SKM-1 treated with dmso at 0.1 percent for 144 hours (cell line): ENCODE data around the gene KRT77.
"Not testable (repeated sequence)": the region's sequence is repeated elsewhere in the genome, so short reads cannot be mapped to it uniquely, and the experiment has no call there.

Experiments
- DNase-seq: peaks from one replicate; lab custom pipeline; 2025; ENCODE audit not compliant: unreplicated experiment; lab: John Stamatoyannopoulos, UW

KRT77 gene

DNA sequence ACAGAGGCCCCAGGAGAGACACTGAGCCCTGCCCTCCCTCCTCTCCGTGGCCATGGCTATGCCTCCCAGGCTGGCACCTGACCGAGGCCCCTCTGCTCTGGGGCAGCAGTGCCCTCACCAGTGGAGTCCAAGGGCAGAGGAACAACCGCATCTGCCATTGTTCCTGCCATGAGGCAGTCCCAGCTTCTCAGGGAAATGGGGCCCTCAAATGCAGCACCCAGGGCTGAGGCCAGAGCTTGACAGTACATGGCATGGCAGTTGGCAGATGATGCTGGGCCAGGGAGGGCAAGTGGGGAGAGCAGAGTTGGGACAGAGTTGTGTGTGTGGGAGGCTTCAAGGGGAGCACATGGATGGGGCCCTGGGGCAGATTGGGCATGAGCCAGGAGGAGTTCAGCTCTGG is 21.1 kb upstream of the KRT77 start:
- no peak for DNase-seq

DNA sequence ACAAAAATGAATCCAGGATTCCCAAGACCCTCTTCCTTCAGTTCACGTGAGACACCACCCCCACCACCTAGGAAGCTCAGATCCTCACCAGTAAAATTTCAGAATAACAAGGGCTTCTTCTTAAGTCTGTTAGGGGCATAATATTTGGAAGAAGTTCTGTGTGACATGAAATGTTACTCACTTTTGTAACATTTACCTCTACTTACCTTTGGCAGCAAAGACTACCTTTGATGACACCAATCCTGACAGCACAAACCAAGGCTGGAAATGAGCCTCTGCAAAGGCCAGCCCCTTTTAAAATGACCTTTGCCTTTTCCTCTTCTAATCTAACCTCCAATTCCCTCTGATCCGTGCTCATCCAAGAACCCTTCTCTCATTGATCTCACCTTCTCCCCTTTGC is 19.4 kb upstream of the KRT77 start:
- no peak for DNase-seq

DNA sequence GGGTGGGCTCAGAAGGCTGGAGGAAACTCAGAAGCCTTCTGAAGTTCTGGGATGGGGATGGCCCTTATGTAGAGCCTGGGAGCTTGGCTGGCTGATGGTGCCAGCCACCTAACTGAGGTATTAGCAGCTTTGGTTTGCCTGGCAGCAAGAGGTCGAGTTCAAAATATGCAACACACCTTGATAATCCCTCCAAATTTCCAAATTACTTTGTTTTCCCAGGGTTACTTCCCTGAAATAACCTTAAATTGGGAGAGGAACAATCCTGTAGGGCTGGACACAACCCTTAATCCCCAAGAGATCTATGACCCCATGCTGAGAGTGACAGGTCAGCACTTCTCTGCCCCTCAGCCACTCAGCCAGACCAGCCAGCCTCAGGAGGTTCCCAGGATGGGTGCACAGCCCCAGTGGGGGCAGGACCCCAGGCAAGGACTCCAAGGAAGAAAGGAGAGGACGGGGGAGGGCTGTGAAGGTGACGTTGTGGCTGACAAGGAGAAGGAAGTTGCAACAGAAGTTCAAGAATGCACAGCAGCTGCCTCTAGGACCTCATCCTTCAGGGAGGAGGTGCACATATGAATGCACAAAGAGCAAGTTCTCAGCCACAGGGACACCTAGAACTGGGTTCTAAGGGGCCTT is 18.6 kb upstream of the KRT77 start:
- DNase-seq, result no peak

DNA sequence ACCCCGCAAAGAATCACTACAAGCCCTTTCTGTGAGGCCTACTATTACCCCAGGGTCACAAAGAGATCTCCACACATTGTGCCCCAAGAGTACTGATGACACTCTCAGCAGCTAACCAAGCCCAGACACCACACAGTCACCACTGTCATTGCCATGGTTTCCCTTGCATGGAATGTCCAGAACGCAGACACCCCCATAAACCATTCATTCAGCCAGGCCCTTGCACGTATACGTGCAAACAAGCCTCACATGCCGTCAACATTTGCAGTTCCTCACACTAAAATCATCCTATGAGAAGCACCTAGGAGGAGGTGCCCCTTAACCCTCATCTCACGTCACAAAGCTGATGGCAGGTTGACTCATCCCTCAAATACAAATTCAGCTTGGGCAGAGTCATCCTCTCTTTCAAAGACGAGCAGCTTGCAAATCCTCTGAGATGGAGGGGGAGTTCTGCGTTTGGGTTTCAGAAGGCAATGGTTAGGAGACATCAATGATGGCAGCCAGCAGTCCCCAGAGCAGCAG is 17.1 kb upstream of the KRT77 start:
- no peak for DNase-seq

DNA sequence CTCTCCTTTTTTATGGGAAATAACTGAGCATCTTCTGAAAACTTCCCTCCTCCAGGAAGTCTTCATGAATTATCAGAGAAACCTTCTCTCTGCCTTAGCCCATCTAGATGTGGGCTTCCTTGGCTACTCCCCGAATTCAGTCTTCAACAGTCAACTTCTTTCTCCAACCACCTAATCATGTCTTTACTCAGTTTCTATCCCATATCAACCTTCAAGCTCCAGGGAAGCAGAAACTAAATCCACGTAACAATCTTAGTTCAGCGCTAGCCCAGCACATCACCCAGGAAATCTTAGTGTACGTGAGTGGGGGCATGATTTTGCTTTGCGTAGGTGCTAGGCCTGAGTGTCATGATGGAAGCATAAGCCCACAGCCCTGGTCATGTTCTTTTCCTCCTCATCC is 12.7 kb upstream of the KRT77 start:
- DNase-seq, result no peak

DNA sequence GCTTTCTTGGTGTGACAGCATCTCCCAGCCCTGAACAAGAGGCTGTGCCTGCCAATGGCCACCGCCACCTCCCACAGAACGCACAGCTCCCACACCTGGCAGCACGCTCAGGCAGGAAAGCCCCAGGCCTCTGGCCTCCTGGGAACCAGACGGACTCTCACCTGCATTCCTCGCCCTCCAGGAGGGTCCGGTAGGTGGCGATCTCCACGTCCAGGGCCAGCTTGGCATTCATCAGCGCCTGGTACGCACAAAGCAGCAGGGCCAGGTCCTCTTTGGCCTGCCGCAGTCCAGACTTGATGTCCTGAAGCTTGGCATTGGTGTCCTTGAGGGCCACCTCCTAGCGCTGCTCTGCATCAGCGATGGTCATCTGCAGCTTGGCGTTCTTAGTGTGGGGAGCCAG is 12.1 kb upstream of the KRT77 start:
- DNase-seq, result no peak

DNA sequence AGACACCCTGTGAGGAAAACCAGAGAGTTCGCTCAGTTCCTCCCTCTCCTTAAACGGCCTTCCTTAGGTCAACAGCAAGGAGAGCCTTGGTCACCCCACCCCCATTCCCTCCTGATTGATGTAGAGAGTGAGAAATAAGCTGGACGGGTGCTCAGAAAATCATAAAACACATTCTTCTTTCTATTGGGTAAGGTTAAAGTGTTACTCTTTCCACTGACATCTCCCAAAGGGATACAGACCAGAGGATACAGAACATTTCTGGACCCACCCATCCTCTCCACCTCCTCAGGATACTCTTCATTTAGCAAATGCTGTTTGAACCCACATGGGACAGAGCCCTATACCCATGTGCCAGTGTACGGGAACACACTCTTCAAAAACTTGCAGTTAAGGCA is 11.6 kb upstream of the KRT77 start:
- DNase-seq, result no peak

DNA sequence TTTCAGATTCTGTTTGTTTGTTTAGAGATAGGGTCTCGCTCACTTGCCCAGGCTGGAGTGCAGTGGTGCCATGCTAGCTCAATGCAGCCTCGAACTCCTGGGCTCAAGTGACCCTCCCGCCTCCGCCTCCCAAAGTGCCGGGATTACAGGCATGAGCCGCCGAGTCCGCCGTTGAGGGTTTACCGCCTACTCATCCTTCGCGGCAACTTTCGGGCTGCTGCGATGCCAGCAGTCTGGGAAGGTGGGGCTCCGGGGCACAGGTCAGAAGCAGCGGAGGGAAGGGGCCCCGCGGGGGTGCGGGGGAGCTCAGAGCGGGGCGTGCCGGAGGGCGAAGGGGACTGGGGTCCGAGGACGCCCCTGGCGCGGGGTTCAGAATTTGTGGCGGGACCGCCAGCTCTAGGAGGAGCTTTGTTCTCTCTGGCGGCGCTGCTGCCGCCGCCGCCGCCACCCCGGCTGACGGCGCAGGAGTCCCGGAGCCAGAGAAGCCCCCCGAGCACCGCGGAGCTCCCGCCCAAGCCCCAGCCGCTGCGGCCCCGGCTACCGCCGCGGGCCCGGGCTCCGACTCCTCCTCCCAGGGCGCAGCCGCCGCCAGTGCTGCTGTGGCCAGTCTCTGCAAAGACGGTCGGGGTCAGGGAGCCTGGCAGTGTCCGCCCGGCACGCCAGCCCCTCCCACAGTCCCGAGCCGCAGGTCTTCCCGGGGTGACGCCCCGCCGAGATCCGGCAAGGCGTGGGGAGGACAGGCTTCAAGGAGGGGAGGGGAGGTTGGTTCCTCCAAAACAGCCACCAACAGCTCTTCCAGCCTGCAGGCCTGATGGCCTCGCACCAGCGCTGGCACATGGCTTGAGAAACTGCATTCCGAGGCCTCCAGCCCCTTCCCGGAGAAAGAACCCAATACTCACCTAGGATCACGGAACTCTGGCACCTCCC is 10.9 kb upstream of the KRT77 start:
- no peak for DNase-seq

DNA sequence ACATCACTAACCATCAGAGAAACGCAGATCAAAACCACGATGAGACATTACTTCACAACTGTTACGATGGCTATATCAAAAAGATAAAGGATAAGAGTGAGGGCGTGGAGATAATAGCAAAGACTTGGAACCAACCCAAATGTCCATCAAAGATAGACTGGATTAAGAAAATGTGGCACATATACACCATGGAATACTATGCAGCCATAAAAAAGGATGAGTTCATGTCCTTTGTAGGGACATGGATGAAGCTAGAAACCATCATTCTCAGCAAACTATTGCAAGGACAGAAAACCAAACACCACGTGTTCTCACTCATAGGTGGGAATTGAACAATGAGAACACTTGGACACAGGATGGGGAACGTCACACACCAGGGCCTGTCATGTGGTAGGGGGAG is 8.8 kb upstream of the KRT77 start:
- not testable (repeated sequence) for DNase-seq

DNA sequence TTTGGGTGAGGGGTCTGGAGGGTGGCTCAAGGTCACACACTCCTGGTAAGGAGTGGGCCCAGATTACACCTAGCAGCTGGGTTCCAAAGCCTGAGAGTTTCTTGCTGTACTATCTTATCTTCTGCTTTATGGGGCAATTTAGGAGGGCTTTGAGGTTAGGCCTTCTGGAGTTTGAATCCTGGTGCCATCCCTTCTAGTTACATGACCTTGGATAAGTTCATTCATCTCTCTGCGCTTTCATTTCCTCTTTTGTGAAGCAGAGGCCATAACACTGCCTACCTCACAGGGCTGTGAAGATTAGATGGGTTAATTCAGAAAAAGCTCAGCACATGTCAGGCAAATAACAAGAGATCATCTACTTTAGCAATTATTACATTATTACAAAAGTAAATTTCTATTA is 7.4 kb upstream of the KRT77 start:
- peak; percentile 14 for DNase-seq

DNA sequence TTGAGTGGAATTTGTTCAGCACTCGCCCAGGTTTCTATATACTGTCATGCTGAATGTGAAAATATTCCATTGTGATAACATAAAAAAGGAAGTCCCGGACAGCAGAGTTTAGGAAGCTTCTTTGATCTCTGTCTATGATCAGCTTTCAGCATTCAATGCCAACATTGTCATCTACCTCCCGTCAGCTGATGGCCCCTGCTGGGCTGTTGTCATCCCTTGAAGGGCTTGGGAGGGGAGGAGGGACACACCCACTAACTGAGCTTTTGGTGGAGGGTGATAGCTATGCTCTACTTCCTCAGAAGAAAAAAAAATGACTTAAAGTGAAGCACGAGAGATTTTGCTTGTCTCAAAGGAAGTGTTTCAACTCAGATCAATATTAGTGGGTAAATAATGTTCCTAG is 4.7 kb upstream of the KRT77 start:
- no peak for DNase-seq

DNA sequence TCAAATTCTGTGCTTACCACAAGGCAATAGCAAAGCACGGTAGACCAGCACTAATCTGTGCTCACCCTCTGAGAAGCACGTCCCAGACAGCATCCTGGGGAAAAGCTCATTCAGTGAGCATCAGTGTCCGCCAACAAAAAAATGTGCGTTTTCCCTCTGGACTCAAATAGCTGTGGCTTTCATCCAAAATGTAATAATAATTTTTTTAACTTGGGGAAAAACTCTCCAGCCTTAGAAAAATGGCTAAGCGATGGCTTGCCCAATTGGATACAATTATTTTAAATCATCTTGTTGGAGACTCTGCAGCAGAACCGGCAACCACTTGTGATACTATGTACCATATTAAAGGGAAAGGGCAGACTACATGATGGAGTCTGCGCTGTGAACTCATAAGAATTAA is 1.1 kb upstream of the KRT77 start:
- no peak for DNase-seq

DNA sequence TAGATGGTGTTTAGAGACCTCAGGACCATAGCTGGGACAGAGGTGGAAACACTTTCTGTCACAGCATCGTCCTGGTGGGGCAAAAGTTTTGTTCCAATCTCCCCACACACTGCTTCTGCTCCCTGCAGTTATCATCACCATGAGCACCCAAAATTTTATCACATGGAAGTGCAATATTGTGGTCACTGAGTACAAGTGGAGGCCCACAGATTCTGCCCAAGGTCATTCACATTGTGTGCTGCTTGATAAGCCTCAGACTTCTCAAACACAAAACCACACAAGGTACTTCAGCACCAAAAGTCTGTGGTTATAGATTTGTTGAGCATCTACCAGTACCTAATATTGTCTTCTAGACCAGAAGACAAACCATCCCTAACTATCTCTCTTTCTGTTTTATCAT is 554 bp upstream of the KRT77 start:
- DNase-seq, result no peak

DNA sequence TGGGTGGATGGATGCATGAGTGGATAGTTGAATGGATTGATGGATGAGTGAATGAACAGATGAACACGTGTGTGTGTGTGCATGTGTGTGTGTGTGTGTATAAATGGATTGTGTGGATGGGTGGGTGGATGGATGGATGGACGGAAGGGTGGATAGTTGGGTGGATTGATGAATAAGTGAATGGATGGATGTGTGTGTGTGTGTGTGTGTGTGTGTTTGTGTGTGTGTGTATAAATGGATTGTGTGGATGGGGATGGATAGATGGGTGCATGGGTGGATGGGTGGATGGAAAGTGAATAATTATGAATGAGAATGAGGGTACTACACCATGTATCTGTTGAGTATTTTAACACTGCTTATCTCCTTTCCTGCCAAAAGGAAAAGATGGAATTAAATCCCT is 986 bp downstream of the KRT77 start:
- DNase-seq, result no peak

DNA sequence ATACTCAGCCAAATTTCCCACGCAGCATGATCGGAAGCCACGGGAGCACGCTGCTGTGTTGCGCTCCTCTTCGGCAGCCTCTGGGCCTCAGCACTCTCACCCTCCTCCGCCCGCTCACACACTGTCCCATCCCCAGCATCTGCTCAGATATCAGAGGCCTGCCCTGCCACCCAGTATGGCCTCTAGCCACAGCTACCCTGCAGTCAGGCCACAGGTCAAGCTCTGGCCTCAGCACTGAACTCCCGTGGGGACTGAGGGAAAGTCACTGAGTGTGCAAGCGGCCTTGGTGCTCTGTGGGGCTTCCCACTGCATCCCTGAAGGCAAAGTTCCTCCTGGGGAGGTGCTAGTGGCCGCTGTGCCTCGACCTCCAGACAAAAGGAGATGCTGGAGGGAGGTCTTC is 2.0 kb downstream of the KRT77 start:
- DNase-seq, result no peak

DNA sequence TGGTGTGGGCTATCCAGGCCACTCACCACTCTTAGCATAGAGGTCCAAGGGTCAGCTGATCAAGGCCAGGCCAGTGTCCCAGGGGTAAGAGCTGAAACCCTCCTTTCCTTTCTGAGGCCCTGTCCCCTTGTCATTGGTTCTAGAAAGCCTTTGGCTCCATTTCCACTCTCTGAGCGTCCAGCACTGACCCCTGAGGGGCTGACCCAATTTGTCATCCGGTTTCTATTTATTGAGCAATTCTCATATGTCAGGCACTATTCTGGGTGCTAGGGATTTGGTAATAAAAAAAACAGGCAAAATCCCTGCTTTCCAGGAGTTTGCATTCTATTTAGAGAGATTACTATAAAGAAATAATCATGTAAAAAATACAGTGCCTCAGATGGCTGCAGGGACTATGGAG is 3.4 kb downstream of the KRT77 start:
- no peak for DNase-seq

DNA sequence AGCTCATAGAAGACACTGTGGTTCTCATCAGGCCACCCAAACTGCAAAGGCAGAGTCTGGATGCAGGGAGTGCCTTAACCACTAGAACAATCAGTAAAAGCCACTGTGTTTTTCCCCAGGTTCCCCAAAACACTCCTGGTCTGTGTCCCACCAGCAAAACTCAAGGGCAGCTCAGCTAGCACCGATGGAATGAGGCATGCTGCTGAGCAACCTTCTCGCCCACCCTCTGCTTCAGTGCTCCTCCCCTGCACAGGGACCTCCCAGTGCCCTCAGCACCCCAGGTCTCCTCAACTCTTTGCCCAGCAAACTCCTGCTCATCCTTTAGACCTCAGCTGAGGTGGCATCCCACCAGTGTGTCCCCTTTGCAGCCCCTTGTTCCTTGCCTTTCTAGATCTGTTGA is 4.0 kb downstream of the KRT77 start:
- DNase-seq, result no peak

DNA sequence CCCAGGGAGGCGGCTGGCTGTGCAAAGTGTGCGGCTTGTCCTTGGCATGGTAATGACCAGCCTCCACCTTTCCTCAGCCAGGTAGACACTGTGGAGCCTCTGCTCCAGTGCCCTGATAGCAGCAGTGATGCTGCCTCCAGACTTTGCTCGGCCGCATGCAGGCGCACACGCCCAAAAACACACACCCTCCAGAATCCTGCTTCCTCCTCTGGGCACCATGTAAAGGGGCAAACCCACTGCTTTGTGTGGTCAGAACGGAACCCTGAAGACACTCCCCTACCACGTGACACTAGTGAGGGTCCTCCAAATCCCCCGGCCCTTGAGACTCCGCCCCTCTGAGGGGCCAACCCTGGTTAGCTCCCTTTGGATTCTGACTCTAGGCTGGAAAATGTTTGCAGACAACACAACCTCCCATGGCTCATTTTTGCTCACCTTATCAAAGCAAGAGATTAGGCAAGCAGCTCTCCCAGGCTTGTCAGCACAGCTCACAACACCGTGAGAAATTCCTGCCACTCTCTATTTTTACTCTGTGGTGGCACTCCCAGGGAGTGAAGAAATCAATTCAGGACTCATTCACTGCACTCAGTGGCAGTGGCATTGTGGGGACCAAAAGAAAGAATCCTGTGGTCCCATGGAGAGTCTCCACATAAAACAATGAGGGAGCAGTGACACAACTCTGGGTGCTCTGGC is 4.5 kb downstream of the KRT77 start:
- DNase-seq, result no peak

DNA sequence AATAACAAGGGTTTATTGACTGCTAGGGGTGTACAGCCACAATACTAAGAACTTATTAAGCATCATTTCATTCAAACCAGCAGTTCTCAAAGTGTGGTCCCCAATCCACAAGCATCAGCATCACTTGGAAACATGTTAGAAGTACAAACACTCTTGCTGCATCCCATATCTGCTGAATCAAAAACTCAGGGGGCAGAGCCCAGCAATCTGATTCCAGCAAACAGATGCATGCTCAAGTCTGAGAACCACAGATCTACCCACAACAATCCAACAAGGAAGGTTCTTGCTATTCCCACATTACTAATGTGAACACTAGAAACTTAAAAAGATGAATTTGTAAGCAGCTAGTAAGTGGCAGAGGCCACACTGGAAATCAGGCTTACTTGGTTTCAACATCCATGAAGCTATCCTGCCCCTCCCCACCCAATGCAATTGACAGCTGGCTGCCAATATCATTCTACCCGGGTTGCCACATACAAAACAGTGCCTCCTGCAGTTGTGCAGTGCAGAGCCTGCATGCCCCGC is 6.2 kb downstream of the KRT77 start:
- no peak for DNase-seq

DNA sequence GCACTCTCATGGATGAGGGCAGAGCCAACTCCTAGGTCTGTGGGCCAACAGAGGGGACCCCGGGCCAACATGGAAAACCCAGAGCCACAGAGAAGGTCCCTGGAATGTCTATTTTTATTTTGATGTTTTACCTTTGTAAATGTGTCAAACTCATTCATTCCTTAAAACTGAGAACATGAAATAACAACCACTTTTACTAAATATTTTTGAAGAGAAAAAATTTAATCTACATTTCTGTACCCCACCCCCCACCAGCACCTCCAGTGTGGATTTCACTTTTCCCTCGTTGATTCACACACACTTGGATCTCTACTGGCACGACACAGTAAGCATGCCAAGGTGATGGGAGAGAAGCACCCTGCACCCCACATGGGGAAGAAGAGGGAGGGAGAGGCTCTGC is 6.7 kb downstream of the KRT77 start:
- no peak for DNase-seq

DNA sequence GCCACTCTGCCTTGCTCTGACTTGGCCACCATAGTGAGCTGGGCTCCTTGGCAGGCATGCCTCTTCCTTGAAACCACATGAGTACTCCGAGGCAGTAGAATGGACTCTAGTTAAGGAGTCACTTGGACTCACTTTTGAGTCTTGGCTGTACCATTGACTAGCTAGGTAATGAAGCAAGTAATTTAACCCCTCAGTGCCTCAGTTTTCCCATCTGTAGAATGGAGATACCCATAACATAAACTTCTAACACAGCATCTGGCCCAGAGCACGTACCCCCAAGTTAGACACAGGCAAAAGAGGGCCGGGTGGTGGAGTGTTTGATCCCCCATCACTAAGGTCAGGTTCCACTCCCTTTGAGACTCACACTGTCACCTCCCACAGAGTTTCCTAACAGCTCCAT is 8.3 kb downstream of the KRT77 start:
- DNase-seq, result no peak

DNA sequence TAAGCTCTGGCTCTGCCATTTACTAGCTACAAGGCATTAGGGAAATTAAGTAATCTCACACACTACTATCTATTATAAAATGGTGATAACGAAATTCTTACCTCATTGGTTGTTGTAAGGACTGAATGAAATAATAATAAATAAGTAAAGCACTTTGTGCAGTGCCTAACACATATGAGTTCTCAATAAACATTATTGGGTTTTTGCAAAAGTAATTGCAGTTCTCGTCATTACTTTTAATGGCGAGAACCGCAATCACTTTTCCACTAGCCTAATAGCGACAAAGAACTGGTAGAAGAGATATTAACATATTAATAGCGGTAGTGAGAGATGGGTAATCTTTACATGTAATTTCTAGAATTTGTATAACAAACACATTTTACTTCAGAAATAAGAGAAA is 9.2 kb downstream of the KRT77 start:
- DNase-seq, result no peak
